NCI-H510A treated with DMSO at 0.1 percent for 48 hours (cell line): Measurements from ENCODE around the gene ARTN.

Experiments
- DNase-seq: peaks from one replicate; lab custom pipeline; 2025; lab: John Stamatoyannopoulos, UW

Gene ARTN

GRCh38 chr1:43947061-43947873 lies 13.7 kb downstream of the ARTN start:
- no peak for DNase-seq

DNA sequence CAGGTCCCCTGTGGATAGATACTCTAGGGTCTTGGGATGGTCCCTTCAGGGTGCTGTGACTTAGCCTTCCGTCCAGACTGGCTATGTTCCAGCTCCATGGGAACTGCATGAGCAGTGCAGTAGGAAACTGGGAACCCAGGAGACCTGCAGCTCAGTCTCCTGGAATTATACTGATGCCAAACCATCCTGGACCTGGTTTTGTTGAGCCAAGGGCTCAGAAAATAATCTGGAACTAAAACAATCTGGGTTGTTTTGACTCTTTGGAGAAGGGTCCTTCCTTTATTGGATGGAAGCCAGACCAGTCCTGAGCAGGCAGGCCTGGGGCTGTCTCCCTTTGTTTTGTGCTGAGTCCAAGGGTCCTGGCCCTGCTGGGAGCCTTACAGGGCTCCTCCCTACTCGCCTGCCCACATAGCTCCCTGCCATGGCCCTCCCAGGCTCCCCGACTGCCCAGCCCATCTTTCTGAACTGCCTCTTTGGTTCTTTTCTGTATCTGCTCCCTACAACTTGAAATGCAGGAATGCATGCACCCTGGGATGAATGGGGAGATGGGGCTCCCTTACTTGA lies 14.4 kb downstream of the ARTN start:
- no peak for DNase-seq

DNA sequence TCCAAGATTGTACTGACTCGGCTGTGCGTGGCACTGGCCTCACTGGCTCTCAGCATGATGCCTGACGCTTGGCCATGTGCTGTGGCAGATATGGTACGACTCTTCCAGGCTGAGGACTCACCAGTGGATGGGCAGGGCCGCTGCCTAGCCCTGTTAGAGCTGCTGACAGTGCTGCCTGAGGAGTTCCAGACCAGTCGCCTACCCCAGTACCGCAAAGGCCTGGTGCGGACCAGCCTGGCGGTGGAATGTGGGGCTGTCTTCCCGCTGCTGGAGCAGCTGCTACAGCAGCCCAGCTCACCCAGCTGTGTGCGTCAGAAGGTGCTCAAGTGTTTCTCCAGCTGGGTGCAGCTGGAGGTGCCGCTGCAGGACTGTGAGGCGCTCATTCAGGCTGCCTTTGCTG lies 16.1 kb downstream of the ARTN start:
- DNase-seq: peak; percentile 99

DNA sequence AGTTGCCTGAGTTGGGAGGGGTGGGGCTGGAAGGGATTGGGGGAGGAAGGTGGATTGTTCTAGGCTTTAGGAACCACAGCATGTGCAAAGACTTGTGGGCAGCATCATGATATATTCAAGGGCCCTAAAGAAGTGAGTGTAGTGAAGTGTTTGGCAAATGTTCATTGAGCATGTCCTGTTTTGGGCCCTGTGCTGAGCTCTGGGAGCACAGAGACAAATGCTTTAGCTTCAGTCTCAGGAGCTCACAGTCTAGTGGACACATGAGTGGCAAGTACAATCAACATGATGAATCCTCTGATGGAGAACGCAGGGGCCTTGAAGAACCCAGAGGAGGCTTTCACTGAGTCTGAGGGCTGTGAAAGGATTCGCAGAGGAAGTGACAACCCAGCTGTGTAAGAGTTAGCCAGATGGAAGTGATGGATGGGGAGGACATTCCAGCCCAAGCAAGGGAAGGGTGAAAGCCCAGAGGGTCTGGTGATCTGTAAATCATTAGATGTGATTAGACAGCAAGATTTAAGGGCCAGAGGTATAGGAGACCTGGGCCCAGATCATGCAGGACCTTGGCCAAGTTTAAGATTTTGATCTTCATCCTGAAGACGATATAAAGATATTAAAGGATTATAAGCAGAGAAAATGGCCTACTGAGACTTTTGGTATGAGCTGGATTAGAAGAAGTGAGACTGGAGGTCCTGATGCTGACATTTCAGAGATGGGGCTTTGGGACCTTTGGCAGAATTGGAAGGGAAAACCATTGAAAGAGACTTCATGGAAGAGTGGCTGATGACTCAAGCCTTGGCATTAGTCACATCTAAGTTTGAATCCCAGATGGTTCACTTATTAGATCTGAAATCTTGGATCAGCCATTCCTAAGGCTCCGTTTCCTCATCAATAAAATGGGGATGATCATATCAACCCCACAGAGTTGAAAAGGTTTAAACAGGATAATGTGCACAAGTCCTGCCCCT lies 17.7 kb downstream of the ARTN start:
- peak; percentile 51 for DNase-seq

- DNase-seq: peak; percentile 95
Measured at GRCh38 chr1:43952731-43953346, 19.2 kb downstream of the ARTN start.

DNA sequence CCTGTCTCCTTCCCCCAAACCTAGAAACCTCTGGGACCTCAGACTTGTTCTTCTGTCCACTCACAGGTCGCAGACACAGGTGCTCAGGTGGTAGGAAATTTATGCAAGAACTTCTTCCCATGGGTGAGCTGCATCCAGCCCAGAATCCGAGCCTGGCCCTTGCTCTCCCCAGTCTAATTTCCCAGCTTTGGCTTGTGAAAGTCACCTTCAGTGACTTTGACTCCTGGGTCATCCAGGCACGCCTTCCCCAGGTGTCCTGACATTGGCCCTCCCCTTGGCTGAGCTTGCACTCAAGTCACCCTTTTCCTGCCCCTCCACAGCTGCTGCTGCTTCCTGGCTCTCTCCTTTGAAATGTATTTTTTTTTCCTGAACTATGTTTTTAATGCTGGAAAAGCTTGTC lies 19.8 kb downstream of the ARTN start:
- DNase-seq: no peak

- DNase-seq: no peak
Measured at GRCh38 chr1:43954036-43954435, 20.4 kb downstream of the ARTN start.

DNA sequence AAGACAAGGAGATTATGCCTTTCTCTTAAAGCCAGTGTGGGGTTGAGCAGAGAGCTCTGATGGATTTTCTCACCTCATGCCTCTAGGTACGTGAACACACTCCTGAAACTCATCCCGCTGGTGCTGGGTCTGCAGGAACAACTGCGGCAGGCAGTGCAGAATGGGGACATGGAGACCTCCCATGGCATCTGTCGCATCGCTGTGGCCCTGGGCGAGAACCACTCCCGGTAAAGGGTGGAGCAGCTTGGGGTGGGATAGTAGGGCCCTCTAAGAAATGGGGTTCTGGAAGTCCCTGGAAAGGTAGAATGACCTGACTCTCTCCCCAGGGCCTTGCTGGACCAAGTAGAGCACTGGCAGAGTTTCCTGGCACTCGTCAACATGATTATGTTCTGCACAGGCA lies 22.6 kb downstream of the ARTN start:
- no peak for DNase-seq

DNA sequence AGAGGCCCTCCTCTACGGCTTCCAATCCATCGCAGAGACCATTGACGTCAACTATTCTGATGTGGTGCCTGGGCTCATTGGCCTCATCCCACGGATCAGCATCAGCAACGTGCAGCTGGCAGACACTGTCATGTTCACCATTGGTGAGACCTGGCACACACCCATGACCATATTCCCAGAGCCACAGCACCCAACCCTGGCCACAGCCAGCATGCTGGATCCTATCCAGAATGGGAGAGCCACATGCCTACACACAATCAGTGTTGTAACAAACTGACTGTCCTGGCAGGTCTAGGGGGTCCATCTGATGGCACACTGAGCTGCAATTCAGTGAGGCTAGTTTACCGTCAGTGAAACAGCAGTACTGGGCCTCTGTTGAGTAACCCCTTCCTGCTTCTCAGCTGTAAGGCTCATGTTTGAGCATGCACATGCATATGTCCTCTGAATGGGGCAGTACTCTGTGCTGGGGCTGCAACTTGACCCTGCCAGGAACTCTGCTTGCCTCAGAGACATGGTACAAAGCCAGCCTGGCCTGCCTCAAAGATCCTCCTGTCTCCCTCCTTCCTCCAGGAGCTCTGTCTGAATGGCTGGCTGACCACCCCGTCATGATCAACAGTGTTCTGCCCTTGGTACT lies 23.9 kb downstream of the ARTN start:
- no peak for DNase-seq

DNA sequence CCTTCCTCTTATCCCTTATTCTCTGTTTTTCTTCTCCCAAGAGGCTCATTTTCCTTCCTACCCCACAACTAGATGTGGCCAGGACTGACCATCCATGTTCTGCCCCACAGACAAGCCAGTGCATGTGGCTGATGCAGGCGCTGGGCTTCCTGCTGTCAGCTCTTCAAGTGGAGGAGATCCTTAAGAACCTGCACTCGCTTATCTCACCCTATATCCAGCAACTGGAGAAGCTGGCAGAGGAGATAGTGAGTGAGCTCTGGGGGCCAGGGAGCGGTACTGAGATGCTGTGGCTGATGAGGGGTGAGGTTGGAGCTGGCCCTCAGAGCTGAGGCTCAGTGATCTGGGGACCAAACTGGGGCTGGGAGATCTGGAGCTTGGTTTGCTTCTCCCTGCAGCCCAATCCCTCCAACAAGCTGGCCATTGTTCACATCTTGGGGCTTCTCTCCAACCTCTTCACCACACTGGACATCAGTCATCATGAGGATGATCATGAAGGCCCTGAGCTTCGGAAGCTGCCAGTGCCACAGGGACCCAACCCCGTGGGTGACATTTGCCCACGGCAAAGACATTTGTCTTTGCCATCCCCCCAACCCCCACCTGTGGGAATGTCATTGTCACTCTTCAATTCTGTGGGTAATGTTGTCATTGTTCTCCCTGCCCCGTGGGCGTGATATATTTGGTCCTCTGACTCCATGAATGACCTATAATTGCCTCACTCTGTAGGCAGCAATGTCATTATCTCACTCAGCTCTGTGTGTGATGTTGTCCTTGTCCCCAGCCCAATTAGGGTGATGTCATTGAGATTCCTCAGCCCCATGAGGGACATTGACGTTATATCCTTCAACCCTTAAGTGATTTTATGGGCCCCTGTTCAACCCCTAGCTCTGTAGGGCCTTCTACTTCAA lies 25.0 kb downstream of the ARTN start:
- DNase-seq: no peak

DNA sequence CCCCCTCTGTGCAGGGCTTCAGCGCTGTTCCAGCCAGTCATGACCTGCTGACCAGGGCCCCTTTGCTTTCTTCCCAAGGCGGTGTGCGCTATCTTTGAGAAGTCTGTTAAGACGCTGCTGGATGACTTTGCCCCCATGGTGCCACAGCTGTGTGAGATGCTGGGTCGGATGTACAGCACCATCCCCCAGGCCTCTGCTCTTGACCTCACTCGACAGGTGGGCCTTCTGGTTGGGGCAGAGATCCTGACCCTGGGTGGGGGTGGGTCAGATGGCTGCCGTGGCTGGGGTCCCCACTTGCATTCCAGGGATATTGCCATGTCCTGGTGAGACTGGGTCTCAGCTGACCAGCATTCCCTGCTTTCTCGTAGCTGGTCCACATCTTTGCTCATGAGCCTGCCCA lies 27.2 kb downstream of the ARTN start:
- DNase-seq: no peak

DNA sequence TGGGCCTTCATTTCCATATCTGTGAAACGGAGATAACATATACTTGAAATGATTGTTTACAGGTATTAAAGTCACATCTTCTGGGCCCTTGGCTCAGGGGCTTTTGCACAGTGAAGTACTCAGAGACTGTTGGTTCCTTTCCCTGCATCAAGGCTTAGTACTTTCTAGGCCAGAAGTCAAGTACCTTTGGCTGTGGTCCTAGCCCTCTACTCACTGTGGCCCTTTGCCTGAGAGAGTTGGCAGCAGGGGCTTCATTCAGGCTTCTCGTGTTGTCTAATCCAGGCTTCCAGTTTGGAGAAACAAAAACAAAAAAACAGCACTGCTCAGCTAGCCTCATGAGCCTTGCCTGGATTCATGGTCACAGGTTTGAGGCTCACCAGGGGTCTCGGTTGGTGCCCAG lies 28.1 kb downstream of the ARTN start:
- no peak for DNase-seq

GRCh38 chr1:43962324-43962723 lies 28.7 kb downstream of the ARTN start:
- no peak for DNase-seq

DNA sequence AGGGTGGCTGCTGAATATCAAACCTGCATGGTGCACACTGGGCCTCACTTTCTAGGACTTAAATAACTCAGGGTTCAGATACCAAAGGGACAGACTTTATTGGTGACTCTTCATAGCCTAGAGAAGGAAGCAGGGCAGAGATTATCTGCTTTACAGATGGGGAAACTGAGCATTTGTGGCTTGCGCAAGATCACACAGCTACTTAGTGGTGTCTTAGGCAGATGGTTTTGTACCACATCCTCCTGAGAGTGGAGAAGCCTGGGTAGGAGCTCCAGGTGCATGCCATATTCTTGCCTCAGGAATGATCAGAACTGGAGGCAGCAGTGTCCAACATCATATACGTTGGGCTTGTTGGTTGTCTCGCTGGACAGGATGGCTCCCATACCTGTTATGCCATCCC lies 29.4 kb downstream of the ARTN start:
- DNase-seq: no peak

DNA sequence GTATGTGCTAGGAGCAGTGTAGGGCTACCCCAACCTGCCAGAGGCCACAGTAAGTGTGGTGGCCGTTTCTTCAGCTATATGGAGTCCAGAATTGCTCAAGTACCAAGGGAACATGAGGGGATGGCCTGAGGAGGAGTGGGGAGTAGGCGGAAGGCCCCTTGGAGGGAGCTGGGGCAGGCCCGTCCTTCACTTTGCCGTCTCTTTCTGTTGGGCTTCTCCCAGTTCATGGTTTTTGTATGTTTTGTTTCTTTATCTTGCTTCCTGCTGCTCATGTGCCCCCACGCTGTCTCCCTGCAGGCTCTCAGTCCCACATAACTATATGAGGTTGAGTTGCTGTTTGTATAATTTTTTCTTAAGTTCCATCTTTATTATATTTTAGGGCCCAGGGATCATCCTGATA lies 30.3 kb downstream of the ARTN start:
- no peak for DNase-seq

DNA sequence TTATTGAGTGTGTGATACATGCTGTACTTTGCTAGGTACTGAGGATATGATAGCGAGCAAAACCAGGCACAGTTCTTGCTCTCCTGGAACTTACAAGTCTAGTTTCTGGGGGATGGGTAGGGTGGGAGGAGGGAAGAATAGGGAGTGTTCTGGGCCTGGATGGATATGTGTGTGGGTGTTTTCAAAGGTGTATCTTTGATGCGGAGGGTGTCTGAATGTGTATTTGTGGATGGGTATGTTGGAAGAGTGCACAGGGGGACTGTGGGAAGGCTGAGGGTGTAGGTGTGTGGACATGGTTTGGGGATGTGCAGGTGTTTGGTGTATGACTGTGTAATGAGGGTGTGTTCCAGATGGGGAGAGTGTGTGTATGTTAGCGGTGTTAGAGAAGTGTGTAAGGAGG lies 31.7 kb downstream of the ARTN start:
- DNase-seq: no peak

DNA sequence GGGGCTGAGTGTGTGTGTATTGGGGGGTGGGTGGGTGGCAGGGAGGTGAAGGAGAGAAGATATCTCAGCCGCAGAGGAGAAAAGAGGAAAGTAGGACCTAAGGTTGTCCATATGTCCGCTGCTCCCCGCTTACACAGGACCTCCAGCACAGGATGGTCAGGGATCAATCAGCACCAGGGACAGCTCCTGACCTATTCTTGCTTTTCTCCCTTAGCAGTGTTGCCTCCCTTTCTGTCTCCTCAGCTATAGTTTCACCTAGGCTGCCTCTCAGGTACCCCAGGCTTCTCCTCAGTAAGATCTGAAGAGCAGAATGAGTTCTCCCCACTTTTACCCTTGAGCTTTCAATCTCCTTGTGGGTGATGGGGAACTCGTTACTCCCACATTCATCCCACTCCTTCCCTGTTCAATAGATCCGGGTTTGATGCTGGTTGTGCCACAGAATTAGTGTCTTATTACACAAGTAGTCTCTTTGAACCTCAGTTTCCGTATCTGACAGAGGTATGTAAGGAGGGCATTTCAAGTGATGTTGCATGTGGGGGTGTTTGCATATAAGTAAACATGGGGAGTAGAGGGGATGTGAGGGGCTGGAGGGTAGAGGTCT lies 34.8 kb downstream of the ARTN start:
- no peak for DNase-seq

GRCh38 chr1:43969416-43969745 lies 35.8 kb downstream of the ARTN start:
- DNase-seq: no peak

DNA sequence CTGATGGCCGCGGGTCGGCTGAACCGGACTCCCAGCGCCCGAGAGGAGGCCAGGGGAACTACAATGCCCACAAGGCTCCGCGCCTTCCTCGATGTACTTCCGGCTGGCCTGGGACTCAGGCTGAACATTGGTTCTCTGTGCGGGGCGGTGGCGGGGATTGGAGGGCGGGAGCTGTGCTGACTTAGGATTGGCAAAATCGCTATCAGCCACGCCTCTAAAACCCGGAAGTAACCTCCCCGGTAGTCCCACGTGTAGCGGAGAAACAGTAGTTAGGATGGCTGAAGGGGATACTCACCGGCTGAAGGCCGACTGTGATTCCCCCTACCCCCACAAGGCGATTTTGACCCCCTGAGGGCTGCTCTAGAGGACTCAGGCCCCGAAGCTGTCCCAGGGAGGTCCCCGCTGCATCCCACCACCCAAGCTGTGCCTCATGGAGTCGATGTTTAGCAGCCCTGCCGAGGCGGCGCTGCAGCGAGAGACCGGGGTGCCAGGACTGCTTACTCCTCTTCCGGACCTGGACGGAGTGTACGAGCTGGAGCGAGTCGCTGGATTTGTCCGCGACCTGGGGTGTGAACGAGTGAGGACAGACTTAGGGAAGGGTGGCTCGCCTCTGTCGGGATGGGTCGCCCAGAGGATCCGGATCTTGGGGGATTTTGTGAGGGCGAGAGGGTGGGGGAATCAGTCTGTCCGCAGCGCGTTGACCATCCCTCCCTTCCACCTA lies 36.3 kb downstream of the ARTN start, which contains the start of gene DPH2:
Gene DPH2, plus strand, starts transcription at position 265 of the 721 bp plus-strand sequence. Its CDS starts 166 bp downstream, at position 431.
- DNase-seq: peak; percentile 100

- DNase-seq: no peak
Measured at GRCh38 chr1:43970502-43970901, 36.9 kb downstream of the ARTN start.
